H1 (cell line): ENCODE measurements around the gene VIM. TPM values are rescaled to one million over a fixed set of nuclear protein-coding genes. Genes with fewer than 3 reads are reported as not detected.

ENCODE experiments used
- CTCF ChIA-PET: fragments of 300-600 bp; sonication (Branson Sonifier 250); formaldehyde crosslinking; loops from one replicate; lab custom pipeline; 2021; ENCODE audit not compliant: partially characterized antibody; lab: Charles Lee
- POLR2A ChIA-PET: fragments of 300-600 bp; sonication (Branson Sonifier 250); formaldehyde crosslinking; loops from one replicate; lab custom pipeline; 2021; ENCODE audit warnings: inconsistent platforms; ENCODE audit not compliant: partially characterized antibody; lab: Charles Lee
- DNase-seq, 2 experiments: peaks; one replicate each; pipeline versions ENCODE4 v3.0.0 to v3.0.0-alpha.2; 2010 to 2022; ENCODE audit warnings: low spot score in 2 of 2, low read depth in 1 of 2, mixed read lengths in 1 of 2
- FAIRE-seq: peaks from 2 replicates; lab custom pipeline; 2011; peaks lifted over from hg19 to GRCh38; lab: Jason Lieb, UNC
- H2AFZ ChIP-seq: 2 replicates; pipeline ENCODE4 v1.8.1; 2012; ENCODE audit warnings: low read length, inconsistent platforms
- H2AK5ac ChIP-seq: 2 replicates; pipeline ENCODE4 v1.6.1; 2013; ENCODE audit warnings: low read depth, low read length
- H2BK120ac ChIP-seq: replicated peaks from 2 replicates; pipeline ENCODE3; 2013; ENCODE audit warnings: low read depth, low read length, inconsistent platforms
- H2BK12ac ChIP-seq: 2 replicates; pipeline ENCODE4 v1.6.1; 2013; ENCODE audit warnings: low read depth, low read length
- H2BK15ac ChIP-seq: 2 replicates; pipeline ENCODE4 v1.6.1; 2013; ENCODE audit warnings: low read length
- H2BK20ac ChIP-seq: 2 replicates; pipeline ENCODE4 v1.6.1; 2013; ENCODE audit warnings: low read length
- H2BK5ac ChIP-seq: 2 replicates; pipeline ENCODE4 v1.6.1; 2013; ENCODE audit warnings: low read depth, low read length
- H3K14ac ChIP-seq: 2 replicates; pipeline ENCODE4 v1.6.1; 2013; ENCODE audit warnings: inconsistent platforms; ENCODE audit not compliant: insufficient read length
- H3K18ac ChIP-seq: 2 replicates; pipeline ENCODE4 v1.6.1; 2013; ENCODE audit warnings: low read length; ENCODE audit errors: extremely low read depth
- H3K23ac ChIP-seq: 2 replicates; pipeline ENCODE4 v1.6.1; 2013; ENCODE audit warnings: inconsistent platforms; ENCODE audit not compliant: insufficient read length
- H3K23me2 ChIP-seq: 2 replicates; pipeline ENCODE4 v1.6.1; 2013; ENCODE audit warnings: low read depth, low read length
- H3K27ac ChIP-seq: 2 replicates; pipeline ENCODE4 v1.6.1; 2011; ENCODE audit warnings: low read depth, low read length, inconsistent platforms
- H3K27me3 ChIP-seq, 4 experiments: replicated peaks in 1 of 4; 1 replicate in 1 of 4; 2 replicates in 3 of 4; pipeline versions ENCODE4 v1.6.1 to v1.8.1; 2011 to 2013; ENCODE audit warnings: low read length in 3 of 4, mild to moderate bottlenecking in 3 of 4, inconsistent platforms in 2 of 4, mixed read lengths in 2 of 4, moderate library complexity in 1 of 4; ENCODE audit not compliant: control insufficient read depth in 3 of 4, insufficient read depth in 3 of 4; ENCODE audit errors: extremely low read depth in 1 of 4
- H3K36me3 ChIP-seq, 4 experiments: 2 replicates each; pipeline versions ENCODE4 v1.6.1 to v1.8.1; 2011 to 2013; ENCODE audit warnings: mild to moderate bottlenecking in 4 of 4, low read length in 3 of 4, moderate library complexity in 2 of 4, control low read depth in 1 of 4, inconsistent platforms in 1 of 4; ENCODE audit not compliant: insufficient read depth in 4 of 4, control insufficient read depth in 2 of 4
- H3K4ac ChIP-seq: replicated peaks from 2 replicates; pipeline ENCODE3; 2013; ENCODE audit warnings: low read length, low read depth, mixed read lengths, inconsistent platforms; ENCODE audit not compliant: insufficient read length
- H3K4me1 ChIP-seq, 4 experiments: replicated peaks in 1 of 4; 1 replicate in 1 of 4; 2 replicates in 3 of 4; pipeline versions ENCODE4 v1.6.1 to v1.8.1; 2011 to 2013; ENCODE audit warnings: low read length in 3 of 4, inconsistent platforms in 2 of 4, mixed read lengths in 1 of 4; ENCODE audit not compliant: insufficient read depth in 4 of 4, control insufficient read depth in 3 of 4
- H3K4me2 ChIP-seq, 2 experiments: 2 replicates each; pipeline versions ENCODE4 v1.6.1 to v1.8.1; 2011 to 2013; ENCODE audit warnings: low read depth in 2 of 2, low read length in 2 of 2, control low read depth in 1 of 2, inconsistent platforms in 1 of 2, mild to moderate bottlenecking in 1 of 2; ENCODE audit not compliant: insufficient read depth in 1 of 2
- H3K4me3 ChIP-seq, 4 experiments: fragments of 200-600, 300-600 bp in 1 of 4; sonication (generic), shearing (Covaris generic), sonication (Bioruptor Twin) in 1 of 4; 2 replicates each; pipeline versions ENCODE4 v1.5.1 to v1.8.1; 2011 to 2016; ENCODE audit warnings: low read length in 4 of 4, low read depth in 3 of 4, control low read depth in 2 of 4, inconsistent platforms in 2 of 4, mild to moderate bottlenecking in 2 of 4, mixed read lengths in 1 of 4, moderate library complexity in 1 of 4; ENCODE audit not compliant: insufficient read depth in 2 of 4; ENCODE audit errors: extremely low read depth in 1 of 4
- H3K56ac ChIP-seq: replicated peaks from 2 replicates; pipeline ENCODE3; 2013; ENCODE audit warnings: low read depth, mild to moderate bottlenecking, mixed read lengths, low read length, inconsistent platforms; ENCODE audit not compliant: insufficient read length
- H3K79me1 ChIP-seq: 2 replicates; pipeline ENCODE4 v1.6.1; 2013; ENCODE audit warnings: low read depth, low read length, control low read depth
- H3K79me2 ChIP-seq, 2 experiments: 2 replicates each; pipeline versions ENCODE4 v1.6.1 to v1.8.1; 2012 to 2013; ENCODE audit warnings: low read length in 2 of 2, mild to moderate bottlenecking in 2 of 2, inconsistent platforms in 1 of 2; ENCODE audit not compliant: insufficient read depth in 2 of 2, control insufficient read depth in 1 of 2
- H3K9ac ChIP-seq, 4 experiments: replicated peaks in 1 of 4; 1 replicate in 1 of 4; 2 replicates in 3 of 4; pipeline versions ENCODE4 v1.6.1 to v1.8.1; 2011 to 2013; ENCODE audit warnings: low read depth in 3 of 4, low read length in 3 of 4, control low read depth in 2 of 4, mild to moderate bottlenecking in 2 of 4, moderate library complexity in 2 of 4, inconsistent platforms in 1 of 4; ENCODE audit errors: extremely low read depth in 1 of 4
- H3K9me3 ChIP-seq, 2 experiments: 2 replicates each; pipeline versions ENCODE4 v1.6.1 to v1.8.1; 2012 to 2013; ENCODE audit warnings: mild to moderate bottlenecking in 2 of 2, moderate library complexity in 2 of 2, control low read depth in 1 of 2, inconsistent platforms in 1 of 2, low read depth in 1 of 2, low read length in 1 of 2, mixed read lengths in 1 of 2; ENCODE audit not compliant: insufficient read depth in 2 of 2
- H4K20me1 ChIP-seq, 2 experiments: replicated peaks in 1 of 2; 2 replicates each; pipeline versions ENCODE3 to v1.8.1; 2011 to 2013; ENCODE audit warnings: inconsistent platforms in 2 of 2, low read length in 2 of 2, mild to moderate bottlenecking in 1 of 2; ENCODE audit not compliant: insufficient read depth in 2 of 2, control insufficient read depth in 1 of 2
- H4K5ac ChIP-seq: 2 replicates; pipeline ENCODE4 v1.6.1; 2013; ENCODE audit warnings: low read length, low read depth, mixed read lengths, inconsistent platforms; ENCODE audit not compliant: insufficient read length
- H4K8ac ChIP-seq: 2 replicates; pipeline ENCODE4 v1.8.0; 2013; ENCODE audit warnings: mild to moderate bottlenecking, moderate library complexity, low read length, inconsistent platforms; ENCODE audit not compliant: insufficient read depth; ENCODE audit errors: extremely low read depth
- H4K91ac ChIP-seq: replicated peaks from 2 replicates; pipeline ENCODE3; 2013; ENCODE audit warnings: low read length, mixed read lengths, inconsistent platforms; ENCODE audit not compliant: insufficient read length
- CEBPB ChIP-seq: IDR thresholded peaks from 2 replicates; pipeline ENCODE4 v1.6.1; 2012; ENCODE audit warnings: low read depth, low read length
- CTCF ChIP-seq, 3 experiments: IDR thresholded peaks; 1 replicate in 2 of 3; 2 replicates in 1 of 3; pipeline versions ENCODE4 v1.5.1 to v1.6.1; 2011; ENCODE audit warnings: low read length in 3 of 3, mild to moderate bottlenecking in 3 of 3, inconsistent platforms in 2 of 3, low read depth in 1 of 3, moderate library complexity in 1 of 3; ENCODE audit not compliant: insufficient read depth in 1 of 3; ENCODE audit errors: control extremely low read depth in 1 of 3
- FOSL1 ChIP-seq: IDR thresholded peaks from 2 replicates; pipeline ENCODE4 v1.6.1; 2011; ENCODE audit warnings: mild to moderate bottlenecking, low read depth, low read length, moderate library complexity; ENCODE audit not compliant: insufficient read depth
- GABPA ChIP-seq: IDR thresholded peaks from 2 replicates; pipeline ENCODE4 v1.6.1; 2011; ENCODE audit warnings: mild to moderate bottlenecking, low read length, moderate library complexity, borderline replicate concordance; ENCODE audit not compliant: insufficient read depth
- KDM5A ChIP-seq: fragments of 200-600 bp; IDR thresholded peaks from 2 replicates; pipeline ENCODE4 v1.7.1; 2012; ENCODE audit warnings: mild to moderate bottlenecking, low read length, inconsistent platforms, mixed read lengths
- RFX5 ChIP-seq: IDR thresholded peaks from 2 replicates; pipeline ENCODE4 v1.6.1; 2011; ENCODE audit warnings: low read depth, low read length, improper control_type of control experiment, borderline replicate concordance
- SIN3A ChIP-seq, 2 experiments: IDR thresholded peaks in 1 of 2; conservative IDR thresholded peaks in 1 of 2; 2 replicates each; pipeline ENCODE4 v1.6.1; 2011 to 2012; ENCODE audit warnings: low read length in 2 of 2, improper control_type of control experiment in 1 of 2, low read depth in 1 of 2, mild to moderate bottlenecking in 1 of 2
- TBP ChIP-seq: IDR thresholded peaks from 2 replicates; pipeline ENCODE4 v1.6.1; 2011; ENCODE audit warnings: low read depth, low read length, improper control_type of control experiment
- WGBS, 2 experiments: shearing (Covaris generic) in 1 of 2; methylation state at CpG; one replicate each; pipeline versions ENCODE4 v1.1.6 to v1.1.7; 2013 to 2015; ENCODE audit warnings: low lambda C conversion rate in 2 of 2, mixed read lengths in 2 of 2, inconsistent platforms in 1 of 2, low coverage in 1 of 2, missing lambda C conversion rate in 1 of 2; ENCODE audit not compliant: insufficient replicate concordance in 2 of 2, insufficient coverage in 1 of 2, insufficient read length in 1 of 2; ENCODE audit errors: extremely low coverage in 1 of 2, missing lambda C conversion rate in 1 of 2; 5-methylcytosine and 5-hydroxymethylcytosine counted together
- polyA plus RNA-seq, 7 experiments: library from polyadenylated mRNA; depleted of rRNA in 3 of 7; stranded (reverse) in 5 of 7; unstranded in 2 of 7; fragments of >200 nt in 5 of 7; fragments of 200-250 nt in 2 of 7; gene quantifications; 1 replicate in 5 of 7; 2 replicates in 1 of 7; 4 replicates in 1 of 7; pipeline versions ENCODE4 v1.2.1 to v1.2.3, GENCODE V29; 2011 to 2013; ENCODE audit warnings: missing spikeins in 2 of 7, mixed read lengths in 2 of 7
- total RNA-seq: library from RNA; stranded (reverse); fragmentation: NEBNext Ultra II Directional; extraction: Animal tissue kit (Norgen Biotek cat#: 25700); gene quantifications from 2 replicates; pipeline ENCODE4 v1.2.1, GENCODE V29; 2021

VIM gene
- total and polyA plus RNA-seq, 2 of the 8 experiments (the other 6 are each of a cell fraction or from before 2014, with no cell fraction given) = 347 to 372 TPM

- CTCF ChIA-PET = interaction anchor here (0.7 to 2.2 kb wide), 37 partner anchors 8 to 981 kb away, joined by 3 to 13 read pairs (median 3); no protein-coding TSS in a partner anchor
- TF ChIP-seq SIN3A (conservative IDR thresholded peaks at IDR 0.05 in 1 of 2, IDR thresholded peaks at IDR 0.05 in 1 of 2; ENCODE audit: low read depth in 1 of 2, low read length in 2 of 2) (no peak), FOSL1 (no peak), RFX5 (no peak), CTCF (IDR thresholded peaks at IDR 0.05; ENCODE audit: control extremely low read depth in 1 of 3, insufficient read depth in 1 of 3, low read depth in 1 of 3, low read length in 3 of 3) (peak in 2 of 3 experiments; percentile 78; a peak in 3 of 4 replicates), GABPA (no peak), TBP (no peak), CEBPB (no peak), KDM5A (no peak)
Observed at GRCh38 chr10:17257466-17258321, 29.7 kb downstream of the VIM start.

More at GRCh38 chr10:17257466-17258321, 29.7 kb downstream of the VIM start:
- Histone ChIP-seq H3K79me1 (no peaks in the 10 kb centered on the region), H3K4me1 (peaks cover 0 to 4% (median 0%) of the 10 kb centered on the region in 4 experiments; a peak in 1 of 7 replicates), H3K4me3 (no peak overlapping the region; a peak in 1 of 8 replicates), H3K18ac (no peak overlapping the region), H3K56ac (no peak overlapping the region), H4K5ac (no peak overlapping the region), H3K4ac (no peak overlapping the region), H3K27me3 (no peaks in the 10 kb centered on the region), H3K9me3 (peaks cover under 1 to 6% of the 10 kb centered on the region in 2 experiments; a peak in 1 of 4 replicates), H2BK15ac (no peak overlapping the region), H3K36me3 (no peaks in the 10 kb centered on the region), H3K9ac (no peak overlapping the region), H4K20me1 (no peaks in the 10 kb centered on the region), H3K14ac (no peak overlapping the region), H3K23me2 (no peaks in the 10 kb centered on the region), H3K79me2 (no peaks in the 10 kb centered on the region), H3K27ac (no peak overlapping the region), H3K23ac (no peak overlapping the region), H2BK12ac (no peak overlapping the region), H3K4me2 (no peak overlapping the region), H2AK5ac (no peak overlapping the region), H4K8ac (no peak overlapping the region), H2AFZ (peak overlapping the region; percentile 100), H4K91ac (no peak overlapping the region), H2BK5ac (no peak overlapping the region), H2BK20ac (no peak overlapping the region), H2BK120ac (no peak overlapping the region)
- POLR2A ChIA-PET = interaction anchor here (0.7 kb wide), 1 partner anchor 1014 kb away, joined by 4 read pairs; no protein-coding TSS in a partner anchor
- FAIRE-seq (peak; percentile 55), DNase-seq (peak in 1 of 2 experiments; percentile 66)
- WGBS, 2 experiments = 37% methylated on average over 8 of the region's 8 CpGs; no CpG with 5 or more reads in 1 of the 2 experiments
